Kidney epithelial cell (primary cell): ENCODE data around the gene MYO18A. TPM values are rescaled to one million over a fixed set of nuclear protein-coding genes. Genes with fewer than 3 reads are reported as not detected.

ENCODE experiments used
- DNase-seq: peaks from one replicate; pipeline ENCODE4 v3.0.0-alpha.2; 2010; ENCODE audit warnings: low read depth
- H3K27me3 ChIP-seq: 2 replicates; pipeline ENCODE4 v1.6.0; 2011; ENCODE audit warnings: low read length; ENCODE audit not compliant: control insufficient read depth, insufficient read depth
- H3K36me3 ChIP-seq: 2 replicates; pipeline ENCODE4 v1.5.1; 2011; ENCODE audit warnings: low read length; ENCODE audit not compliant: control insufficient read depth, insufficient read depth
- H3K4me3 ChIP-seq: 2 replicates; pipeline ENCODE4 v1.5.1; 2011; ENCODE audit warnings: low read depth, mild to moderate bottlenecking, control low read depth, low read length
- CTCF ChIP-seq: IDR thresholded peaks from 2 replicates; pipeline ENCODE4 v1.5.1; 2011; ENCODE audit warnings: mild to moderate bottlenecking, moderate library complexity, low read length, control low read depth, inconsistent platforms; ENCODE audit not compliant: insufficient read depth, poor library complexity, severe bottlenecking
- total RNA-seq: library from RNA; depleted of rRNA; stranded (reverse); fragments of >200 nt; gene quantifications from 2 replicates; pipeline ENCODE4 v1.2.3, GENCODE V29; 2015

The MYO18A gene
- total RNA-seq, 1 donor from 2014 or later = 19.8 TPM

GRCh38 chr17:29041091-29041490 lies 139.1 kb downstream of the MYO18A start:
- H3K4me3 ChIP-seq = no peak overlapping the region

GRCh38 chr17:29039764-29040598 lies 140.2 kb downstream of the MYO18A start:
- Histone ChIP-seq H3K27me3 (peaks cover 33% of the 10 kb centered on the region), H3K36me3 (no peaks in the 10 kb centered on the region), H3K4me3 (no peak overlapping the region)
- no peak for TF ChIP-seq CTCF
- DNase-seq = peak; percentile 47

More at GRCh38 chr17:29041091-29041490, 139.1 kb downstream of the MYO18A start:
- H3K36me3 ChIP-seq = no peaks in the 10 kb centered on the region
- TF ChIP-seq CTCF = no peak
- no peak for DNase-seq
- peaks cover 31% of the 10 kb centered on the region for H3K27me3 ChIP-seq

GRCh38 chr17:29038085-29038795 lies 142.0 kb downstream of the MYO18A start:
- no peak for DNase-seq
- Histone ChIP-seq H3K4me3 (no peak overlapping the region), H3K27me3 (peaks cover 31% of the 10 kb centered on the region), H3K36me3 (no peaks in the 10 kb centered on the region)
- no peak for TF ChIP-seq CTCF

GRCh38 chr17:29037739-29038084 lies 142.5 kb downstream of the MYO18A start:
- Histone ChIP-seq H3K36me3 (no peaks in the 10 kb centered on the region), H3K27me3 (peaks cover 33% of the 10 kb centered on the region), H3K4me3 (no peak overlapping the region)
- TF ChIP-seq CTCF = no peak
- DNase-seq = no peak

GRCh38 chr17:29036584-29036983 lies 143.6 kb downstream of the MYO18A start:
- no peak for TF ChIP-seq CTCF
- Histone ChIP-seq H3K27me3 (peaks cover 42% of the 10 kb centered on the region), H3K4me3 (no peak overlapping the region), H3K36me3 (no peaks in the 10 kb centered on the region)
- no peak for DNase-seq
